ENCODE data around the gene ANO8.
"Not testable (repeated sequence)": the region's sequence is repeated elsewhere in the genome, so short reads cannot be mapped to it uniquely, and the experiment has no call there.

Gene ANO8

GRCh38 chr19:17283504-17283996 lies 51.1 kb downstream of the ANO8 start:
- TF ChIP-seq ZNF274 (IDR thresholded peaks at IDR 0.05; ENCODE audit: low read depth, low read length): no peak
- H3K4me3 ChIP-seq (ENCODE audit: low read length): no peak overlapping the region

- peak overlapping the region; percentile 60; the same call in 1 of the 2 replicates for H3K4me3 ChIP-seq (ENCODE audit: low read length)
- TF ChIP-seq ZNF274 (IDR thresholded peaks at IDR 0.05; ENCODE audit: low read depth, low read length): no peak
These were observed 52.0 kb downstream of the ANO8 start for GRCh38 chr19:17282488-17283125.

- TF ChIP-seq ZNF274 (IDR thresholded peaks at IDR 0.05; ENCODE audit: low read depth, low read length): no peak
- H3K4me3 ChIP-seq (ENCODE audit: low read length): peak within 1 kb of the TSS; percentile 60; the same call in 1 of the 2 replicates
These were observed 53.0 kb downstream of the ANO8 start, which contains the start of gene ANKLE1 for GRCh38 chr19:17281391-17282304. ANKLE1 (plus strand) TSS chr19:17281901; CDS start chr19:17281921, 20 bp downstream.

- TF ChIP-seq ZNF274 (IDR thresholded peaks at IDR 0.05; ENCODE audit: low read depth, low read length): no peak
- no peak overlapping the region for H3K4me3 ChIP-seq (ENCODE audit: low read length)
These were observed 55.2 kb downstream of the ANO8 start for GRCh38 chr19:17279436-17279835.

- TF ChIP-seq ZNF274 (IDR thresholded peaks at IDR 0.05; ENCODE audit: low read depth, low read length): no peak
- no peak overlapping the region for H3K4me3 ChIP-seq (ENCODE audit: low read length)
These were observed 59.0 kb downstream of the ANO8 start for GRCh38 chr19:17275441-17276175.

- not testable (repeated sequence) for H3K4me3 ChIP-seq (ENCODE audit: low read length)
These were observed 59.8 kb downstream of the ANO8 start for GRCh38 chr19:17274892-17275291.

Data from GM08714 (cell line).